ENCODE measurements around the gene PDZD2.

- TF ChIP-seq, protein P1, sequence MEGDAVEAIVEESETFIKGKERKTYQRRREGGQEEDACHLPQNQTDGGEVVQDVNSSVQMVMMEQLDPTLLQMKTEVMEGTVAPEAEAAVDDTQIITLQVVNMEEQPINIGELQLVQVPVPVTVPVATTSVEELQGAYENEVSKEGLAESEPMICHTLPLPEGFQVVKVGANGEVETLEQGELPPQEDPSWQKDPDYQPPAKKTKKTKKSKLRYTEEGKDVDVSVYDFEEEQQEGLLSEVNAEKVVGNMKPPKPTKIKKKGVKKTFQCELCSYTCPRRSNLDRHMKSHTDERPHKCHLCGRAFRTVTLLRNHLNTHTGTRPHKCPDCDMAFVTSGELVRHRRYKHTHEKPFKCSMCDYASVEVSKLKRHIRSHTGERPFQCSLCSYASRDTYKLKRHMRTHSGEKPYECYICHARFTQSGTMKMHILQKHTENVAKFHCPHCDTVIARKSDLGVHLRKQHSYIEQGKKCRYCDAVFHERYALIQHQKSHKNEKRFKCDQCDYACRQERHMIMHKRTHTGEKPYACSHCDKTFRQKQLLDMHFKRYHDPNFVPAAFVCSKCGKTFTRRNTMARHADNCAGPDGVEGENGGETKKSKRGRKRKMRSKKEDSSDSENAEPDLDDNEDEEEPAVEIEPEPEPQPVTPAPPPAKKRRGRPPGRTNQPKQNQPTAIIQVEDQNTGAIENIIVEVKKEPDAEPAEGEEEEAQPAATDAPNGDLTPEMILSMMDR (conservative IDR thresholded peaks at IDR 0.05; ENCODE audit: low read depth in 2 of 2), result no peak
- no peak for TF ChIP-seq POLR2AphosphoS5 (IDR thresholded peaks at IDR 0.05; ENCODE audit: low read depth)
- no peak for TF ChIP-seq CREB1 (CRISPR knock-in tag; IDR thresholded peaks at IDR 0.05; ENCODE audit: low read depth)
- TF ChIP-seq, protein P2, sequence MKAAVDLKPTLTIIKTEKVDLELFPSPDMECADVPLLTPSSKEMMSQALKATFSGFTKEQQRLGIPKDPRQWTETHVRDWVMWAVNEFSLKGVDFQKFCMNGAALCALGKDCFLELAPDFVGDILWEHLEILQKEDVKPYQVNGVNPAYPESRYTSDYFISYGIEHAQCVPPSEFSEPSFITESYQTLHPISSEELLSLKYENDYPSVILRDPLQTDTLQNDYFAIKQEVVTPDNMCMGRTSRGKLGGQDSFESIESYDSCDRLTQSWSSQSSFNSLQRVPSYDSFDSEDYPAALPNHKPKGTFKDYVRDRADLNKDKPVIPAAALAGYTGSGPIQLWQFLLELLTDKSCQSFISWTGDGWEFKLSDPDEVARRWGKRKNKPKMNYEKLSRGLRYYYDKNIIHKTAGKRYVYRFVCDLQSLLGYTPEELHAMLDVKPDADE (IDR thresholded peaks at IDR 0.05), result no peak
Observed at GRCh38 chr5:31952067-31952466, 313.1 kb downstream of the PDZD2 start.

Measured in GM23338 (cell line).